Gastroesophageal sphincter (tissue), 4 donors: ENCODE measurements around the gene MEFV. TPM values are rescaled to one million over a fixed set of nuclear protein-coding genes. Genes with fewer than 3 reads are reported as not detected.
A peak's percentile ranks its signal among the peaks of the same experiment; 100 is the strongest.

ENCODE experiments used
- ATAC-seq: fragments of 150-250 bp; one replicate; pipeline ENCODE4 v1.9.1; 2016; ENCODE audit warnings: mild to moderate bottlenecking, moderate library complexity
- H3K27ac ChIP-seq, 4 donors: fragments of 200-600 bp; sonication (generic) in 3 of 4; 1 replicate in 3 of 4; 2 replicates in 1 of 4; pipeline ENCODE4 v1.5.1; 2016 to 2019
- H3K27me3 ChIP-seq: fragments of 200-600 bp; sonication (generic); one replicate; pipeline ENCODE4 v1.5.1; 2019
- H3K36me3 ChIP-seq, 2 donors: fragments of 200-600 bp; sonication (generic); one replicate each; pipeline ENCODE4 v1.5.1; 2019; ENCODE audit warnings: control low read depth in 1 of 2
- H3K4me1 ChIP-seq, 3 donors: fragments of 200-600 bp; sonication (generic); 1 replicate in 2 of 3; 2 replicates in 1 of 3; pipeline ENCODE4 v1.5.1; 2016 to 2019; ENCODE audit warnings: control low read depth in 2 of 3
- H3K4me3 ChIP-seq, 2 donors: fragments of 200-600 bp; sonication (generic); one replicate each; pipeline ENCODE4 v1.5.1; 2019; ENCODE audit warnings: mild to moderate bottlenecking in 1 of 2, moderate library complexity in 1 of 2
- H3K9me3 ChIP-seq, 3 donors: fragments of 200-600 bp; sonication (generic); one replicate each; pipeline ENCODE4 v1.5.1; 2017 to 2019; ENCODE audit warnings: control low read depth in 2 of 3
- CTCF ChIP-seq, 4 experiments: fragments of 200-600 bp in 2 of 4; fragments of 450-650 bp in 2 of 4; sonication (generic) in 1 of 4; IDR thresholded peaks; one replicate each; pipeline ENCODE4 v1.5.1; 2017 to 2019; ENCODE audit warnings: antibody characterized with exemption in 4 of 4, mild to moderate bottlenecking in 2 of 4, moderate library complexity in 2 of 4
- EP300 ChIP-seq: sonication (generic); formaldehyde crosslinking; IDR thresholded peaks from one replicate; pipeline ENCODE4 v1.6.1; 2017; ENCODE audit warnings: antibody characterized with exemption, mild to moderate bottlenecking
- POLR2A ChIP-seq, 2 donors: fragments of 450-650 bp; IDR thresholded peaks; one replicate each; pipeline ENCODE4 v1.6.1; 2017; ENCODE audit warnings: antibody characterized with exemption in 2 of 2, mild to moderate bottlenecking in 2 of 2, moderate library complexity in 1 of 2
- POLR2AphosphoS5 ChIP-seq: sonication (generic); formaldehyde crosslinking; IDR thresholded peaks from one replicate; pipeline ENCODE4 v1.6.1; 2017; ENCODE audit warnings: antibody characterized with exemption
- WGBS, 2 donors: methylation state at CpG; one replicate each; pipeline ENCODE4 v1.1.5; 2018; ENCODE audit warnings: low coverage in 1 of 2; 5-methylcytosine and 5-hydroxymethylcytosine counted together
- total RNA-seq, 4 donors: library from RNA; depleted of rRNA; stranded (reverse); fragments of >200 nt; gene quantifications; one replicate each; pipeline ENCODE4 v1.1.0, GENCODE V29; 2016

Gene MEFV
- total RNA-seq, 4 donors from 2014 or later = 1.2 to 3.4 (median 1.7) TPM

GRCh38 chr16:3235856-3236669 is 20.4 kb downstream of the MEFV start:
- Histone ChIP-seq H3K4me3 (no peak overlapping the region), H3K4me1 (peaks cover 0 to 15% (median 0%) of the 10 kb centered on the region in 3 donors), H3K27me3 (peaks cover 5% of the 10 kb centered on the region), H3K36me3 (peaks cover 11 to 26% of the 10 kb centered on the region in 2 donors), H3K27ac (no peak overlapping the region), H3K9me3 (peaks cover 0 to 9% (median 0%) of the 10 kb centered on the region in 3 donors)
- ATAC-seq = no peak
- TF ChIP-seq POLR2A (IDR thresholded peaks at IDR 0.05) (no peak), CTCF (IDR thresholded peaks at IDR 0.05) (no peak), EP300 (no peak), POLR2AphosphoS5 (no peak)
- WGBS, 2 donors = 75 to 91% methylated on average over 7 to 10 of the region's 29 CpGs

- peaks cover 0 to 15% (median 0%) of the 10 kb centered on the region in 3 donors for H3K4me1 ChIP-seq
- TF ChIP-seq POLR2AphosphoS5 = peak; percentile 80
- no peak for TF ChIP-seq EP300
- no peak for TF ChIP-seq CTCF (IDR thresholded peaks at IDR 0.05)
- peak; percentile 49 to 57 for TF ChIP-seq POLR2A (IDR thresholded peaks at IDR 0.05)
- peak within 1 kb of the TSS; percentile 40 to 98 (median 93) for H3K27ac ChIP-seq
- peaks cover 11 to 37% of the 10 kb centered on the region in 2 donors for H3K36me3 ChIP-seq
- no peaks in the 10 kb centered on the region for H3K27me3 ChIP-seq
- peak within 1 kb of the TSS; percentile 53 to 68 for H3K4me3 ChIP-seq
- peak; percentile 99 for ATAC-seq
- 0% methylated on average over 3 of the region's 59 CpGs; no CpG with 5 or more reads in 1 of the 2 donors for WGBS, 2 donors
- peaks cover 0 to 20% (median 0%) of the 10 kb centered on the region in 3 donors for H3K9me3 ChIP-seq
Observed at GRCh38 chr16:3234857-3235561, 21.4 kb downstream of the MEFV start, which contains the start of gene ZNF200. Gene ZNF200, minus strand, starts transcription at chr16:3235158. Its CDS starts 1,403 bp downstream, at chr16:3233755.

GRCh38 chr16:3234543-3234856 is 21.9 kb downstream of the MEFV start:
- H3K27me3 ChIP-seq = no peaks in the 10 kb centered on the region
- no peak for ATAC-seq
- peak overlapping the region; percentile 53 to 68 for H3K4me3 ChIP-seq
- WGBS, 2 donors = 7% methylated on average over 7 of the region's 18 CpGs; no CpG with 5 or more reads in 1 of the 2 donors
- peaks cover 0 to 25% (median 0%) of the 10 kb centered on the region in 3 donors for H3K9me3 ChIP-seq
- no peak for TF ChIP-seq EP300
- peak in 1 of 4 experiments; percentile 1 for TF ChIP-seq CTCF (IDR thresholded peaks at IDR 0.05)
- H3K27ac ChIP-seq = peak overlapping the region; percentile 40 to 98 (median 93)
- peaks cover 0 to 15% (median 0%) of the 10 kb centered on the region in 3 donors for H3K4me1 ChIP-seq
- peaks cover 11 to 42% of the 10 kb centered on the region in 2 donors for H3K36me3 ChIP-seq

GRCh38 chr16:3223913-3224515 is 32.4 kb downstream of the MEFV start:
- Histone ChIP-seq H3K27me3 (no peaks in the 10 kb centered on the region), H3K36me3 (peaks cover 9 to 77% of the 10 kb centered on the region in 2 donors), H3K4me3 (no peak overlapping the region), H3K27ac (no peak overlapping the region), H3K4me1 (no peaks in the 10 kb centered on the region), H3K9me3 (peaks cover 4 to 100% (median 6%) of the 10 kb centered on the region in 3 donors)
- no peak for TF ChIP-seq POLR2AphosphoS5
- TF ChIP-seq POLR2A (IDR thresholded peaks at IDR 0.05) = no peak
- no peak for TF ChIP-seq EP300
- TF ChIP-seq CTCF (IDR thresholded peaks at IDR 0.05) = no peak
- WGBS, 2 donors = 98 to 100% methylated on average over 6 to 10 of the region's 10 CpGs
- ATAC-seq = no peak
